Measurements from ENCODE around the gene SORCS3. TPM values are rescaled to one million over a fixed set of nuclear protein-coding genes. Genes with fewer than 3 reads are reported as not detected.

Gene SORCS3
- total RNA-seq, 1 experiment from 2014 or later, result 0.04 TPM

DNA sequence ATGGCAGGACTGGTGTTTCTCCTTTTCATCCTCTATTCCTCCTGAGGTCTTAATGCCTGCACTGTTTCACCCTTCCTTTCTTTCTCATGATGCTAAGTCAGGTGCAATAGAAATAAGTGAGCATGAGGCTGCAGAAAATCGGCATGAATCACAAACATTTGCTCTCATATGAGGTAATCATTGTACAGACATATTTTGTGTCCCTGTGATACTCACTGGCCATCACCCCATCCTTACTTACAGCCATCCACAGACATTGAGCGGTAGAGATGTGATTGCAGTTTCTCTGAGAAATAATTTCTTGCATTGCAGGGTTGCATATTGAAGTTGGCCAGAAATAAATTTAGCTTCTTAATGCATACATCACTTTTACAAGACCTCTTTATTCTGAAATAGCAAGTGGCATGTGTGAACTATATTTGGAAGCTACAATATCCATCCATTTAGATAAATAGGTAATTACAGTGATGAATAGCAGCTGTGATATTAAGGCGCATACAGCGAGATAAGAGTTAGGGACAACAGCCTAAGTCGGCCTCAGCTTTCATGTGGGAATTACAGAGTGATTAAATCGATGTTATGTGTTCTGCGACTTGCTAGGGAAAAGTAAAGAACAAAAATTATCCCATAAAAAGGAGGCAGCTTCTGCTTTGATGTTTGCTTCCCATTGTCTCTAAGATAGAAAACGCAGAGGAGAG lies 612.6 kb downstream of the SORCS3 start:
- Histone ChIP-seq H3K14ac (ENCODE audit: insufficient read depth, low read length) (no peak overlapping the region), H3K18ac (ENCODE audit: insufficient read length, low read depth, low read length) (no peak overlapping the region), H2BK15ac (ENCODE audit: low read depth, low read length) (no peak overlapping the region), H3K27ac (ENCODE audit: insufficient read length, low read depth, low read length) (no peak overlapping the region), H2AFZ (ENCODE audit: low read length) (no peak overlapping the region), H3K56ac (ENCODE audit: insufficient read length, low read depth, low read length) (no peak overlapping the region), H3K4me1 (ENCODE audit: insufficient read depth, low read length) (no peaks in the 10 kb centered on the region; the same call in 1 of the 2 replicates), H2BK20ac (ENCODE audit: low read depth, low read length, poor library complexity, severe bottlenecking) (no peak overlapping the region), H3K23ac (ENCODE audit: insufficient read length, low read depth, low read length) (no peak overlapping the region), H2AK5ac (ENCODE audit: insufficient read length, low read length) (no peak overlapping the region), H4K20me1 (ENCODE audit: control insufficient read depth, insufficient read depth, insufficient read length) (no peaks in the 10 kb centered on the region), H3K79me1 (ENCODE audit: insufficient read depth, low read depth, low read length, poor library complexity, severe bottlenecking) (no peaks in the 10 kb centered on the region), H4K5ac (ENCODE audit: insufficient read length, low read depth, low read length) (no peak overlapping the region), H3K23me2 (ENCODE audit: insufficient read length, low read depth, low read length, poor library complexity, severe bottlenecking) (no peaks in the 10 kb centered on the region), H3K79me2 (ENCODE audit: insufficient read depth, low read length) (no peaks in the 10 kb centered on the region), H3K9ac (ENCODE audit: extremely low read depth, insufficient read length, low read length) (no peak overlapping the region), H2BK120ac (ENCODE audit: low read depth, low read length, poor library complexity, severe bottlenecking) (no peak overlapping the region), H4K91ac (ENCODE audit: insufficient read length, low read depth, low read length) (no peak overlapping the region), H2BK12ac (ENCODE audit: insufficient read length, low read depth, low read length) (no peak overlapping the region), H3K9me3 (ENCODE audit: control insufficient read depth, low read depth, low read length) (no peaks in the 10 kb centered on the region), H3K27me3 (ENCODE audit: insufficient read depth, low read length) (no peaks in the 10 kb centered on the region), H3K4me2 (ENCODE audit: insufficient read depth, insufficient read length, low read length) (no peak overlapping the region), H3T11ph (ENCODE audit: low read length) (no peak overlapping the region), H3K4ac (ENCODE audit: low read depth, low read length) (no peak overlapping the region), H4K8ac (replicated peaks; ENCODE audit: insufficient read length, low read depth, low read length) (no peak overlapping the region), H2BK5ac (ENCODE audit: insufficient read length, low read length) (no peak overlapping the region)
- no peak overlapping the region for H3K4me3 Mint-ChIP-seq
- DNase-seq, result no peak
- H3K27ac Mint-ChIP-seq, result no peak overlapping the region
- no peaks in the 10 kb centered on the region for H3K9me3 Mint-ChIP-seq
- no CpG with 5 or more reads among the region's 8 CpGs for WGBS (ENCODE audit: extremely low coverage, insufficient read length, low lambda C conversion rate)
- H3K36me3 Mint-ChIP-seq (ENCODE audit: insufficient read depth in 1 of 3, low read depth in 3 of 3), result no peaks in the 10 kb centered on the region; a peak in 1 of 7 replicates
- TF ChIP-seq, protein P1, sequence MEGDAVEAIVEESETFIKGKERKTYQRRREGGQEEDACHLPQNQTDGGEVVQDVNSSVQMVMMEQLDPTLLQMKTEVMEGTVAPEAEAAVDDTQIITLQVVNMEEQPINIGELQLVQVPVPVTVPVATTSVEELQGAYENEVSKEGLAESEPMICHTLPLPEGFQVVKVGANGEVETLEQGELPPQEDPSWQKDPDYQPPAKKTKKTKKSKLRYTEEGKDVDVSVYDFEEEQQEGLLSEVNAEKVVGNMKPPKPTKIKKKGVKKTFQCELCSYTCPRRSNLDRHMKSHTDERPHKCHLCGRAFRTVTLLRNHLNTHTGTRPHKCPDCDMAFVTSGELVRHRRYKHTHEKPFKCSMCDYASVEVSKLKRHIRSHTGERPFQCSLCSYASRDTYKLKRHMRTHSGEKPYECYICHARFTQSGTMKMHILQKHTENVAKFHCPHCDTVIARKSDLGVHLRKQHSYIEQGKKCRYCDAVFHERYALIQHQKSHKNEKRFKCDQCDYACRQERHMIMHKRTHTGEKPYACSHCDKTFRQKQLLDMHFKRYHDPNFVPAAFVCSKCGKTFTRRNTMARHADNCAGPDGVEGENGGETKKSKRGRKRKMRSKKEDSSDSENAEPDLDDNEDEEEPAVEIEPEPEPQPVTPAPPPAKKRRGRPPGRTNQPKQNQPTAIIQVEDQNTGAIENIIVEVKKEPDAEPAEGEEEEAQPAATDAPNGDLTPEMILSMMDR (conservative IDR thresholded peaks at IDR 0.05), result no peak
- H3K27me3 Mint-ChIP-seq (ENCODE audit: low read depth), result no peaks in the 10 kb centered on the region
- H3K4me1 Mint-ChIP-seq, result peaks cover 5 to 6% of the 10 kb centered on the region in 2 experiments; a peak in 2 of 4 replicates

Measured in H9 (cell line).